GM21825 (cell line): ENCODE data around the gene IL23A.
"Not testable (repeated sequence)": the region's sequence is repeated elsewhere in the genome, so short reads cannot be mapped to it uniquely, and the experiment has no call there.

ENCODE experiments used
- ATAC-seq: cut with Tn5 transposase; IDR thresholded peaks from one replicate; pipeline ENCODE4 v1.9.1; 2021; ENCODE audit warnings: mild to moderate bottlenecking, moderate library complexity; ENCODE audit not compliant: unreplicated experiment

IL23A gene

GRCh38 chr12:56324206-56324605 is 14.5 kb upstream of the IL23A start:
- ATAC-seq, result no peak

- ATAC-seq, result no peak
Observed at GRCh38 chr12:56326126-56326525, 12.6 kb upstream of the IL23A start.

- no peak for ATAC-seq
Observed at GRCh38 chr12:56326533-56326932, 12.2 kb upstream of the IL23A start.

GRCh38 chr12:56330936-56331490 is 7.7 kb upstream of the IL23A start:
- no peak for ATAC-seq

- ATAC-seq, result no peak
Observed at GRCh38 chr12:56332512-56333196, 6.0 kb upstream of the IL23A start.

GRCh38 chr12:56333197-56333678 is 5.4 kb upstream of the IL23A start:
- no peak for ATAC-seq

GRCh38 chr12:56333679-56334489 is 4.8 kb upstream of the IL23A start, which contains the start of gene PAN2:
PAN2 (minus strand) TSS chr12:56334000; CDS start chr12:56333094, 906 bp downstream.
- peak; percentile 83 for ATAC-seq

- ATAC-seq, result no peak
Observed at GRCh38 chr12:56334490-56334793, 4.2 kb upstream of the IL23A start.

- not testable (repeated sequence) for ATAC-seq
Observed at GRCh38 chr12:56335527-56335926, 3.2 kb upstream of the IL23A start.

GRCh38 chr12:56336361-56337167 is 2.1 kb upstream of the IL23A start:
- ATAC-seq, result no peak

- no peak for ATAC-seq
Observed at GRCh38 chr12:56337753-56338251, 882 bp upstream of the IL23A start.

- peak; percentile 8 for ATAC-seq
Observed at GRCh38 chr12:56339158-56339422, 406 bp downstream of the IL23A start.

GRCh38 chr12:56341616-56342015 is 2.9 kb downstream of the IL23A start:
- no peak for ATAC-seq

- ATAC-seq, result not testable (repeated sequence)
Observed at GRCh38 chr12:56342290-56342689, 3.6 kb downstream of the IL23A start.

GRCh38 chr12:56346675-56347074 is 8.0 kb downstream of the IL23A start:
- no peak for ATAC-seq

GRCh38 chr12:56347255-56347654 is 8.6 kb downstream of the IL23A start:
- ATAC-seq, result not testable (repeated sequence)

GRCh38 chr12:56348776-56349175 is 10.1 kb downstream of the IL23A start:
- no peak for ATAC-seq

- ATAC-seq, result no peak
Observed at GRCh38 chr12:56350662-56351061, 12.0 kb downstream of the IL23A start.

GRCh38 chr12:56351325-56351724 is 12.6 kb downstream of the IL23A start:
- no peak for ATAC-seq

- ATAC-seq, result no peak
Observed at GRCh38 chr12:56358836-56359532, 20.3 kb downstream of the IL23A start.
